ENCODE measurements around the gene OR2H2. TPM values are rescaled to one million over a fixed set of nuclear protein-coding genes. Genes with fewer than 3 reads are reported as not detected.

OR2H2 gene
- total RNA-seq, 1 donor from 2014 or later = not detected

GRCh38 chr6:29631860-29632731 is 47.2 kb downstream of the OR2H2 start:
- Histone ChIP-seq H3K4me3 (ENCODE audit: low read depth, low read length) (peak overlapping the region; percentile 69), H3K36me3 (ENCODE audit: control insufficient read depth, insufficient read depth, low read length) (no peaks in the 10 kb centered on the region), H3K27me3 (ENCODE audit: control insufficient read depth, insufficient read depth, low read length) (no peaks in the 10 kb centered on the region)
- no peak for TF ChIP-seq CTCF (IDR thresholded peaks at IDR 0.05; ENCODE audit: insufficient read depth, low read length, severe bottlenecking)
- DNase-seq (ENCODE audit: low read depth) (no peak), FAIRE-seq (no peak)

- H3K36me3 ChIP-seq (ENCODE audit: control insufficient read depth, insufficient read depth, low read length) = no peaks in the 10 kb centered on the region
- H3K4me3 ChIP-seq (ENCODE audit: low read depth, low read length) = peak within 1 kb of the TSS; percentile 69
- peak; percentile 69 for DNase-seq (ENCODE audit: low read depth)
- no peak for TF ChIP-seq CTCF (IDR thresholded peaks at IDR 0.05; ENCODE audit: insufficient read depth, low read length, severe bottlenecking)
- FAIRE-seq = no peak
- no peaks in the 10 kb centered on the region for H3K27me3 ChIP-seq (ENCODE audit: control insufficient read depth, insufficient read depth, low read length)
Observed at GRCh38 chr6:29632789-29633533, 48.0 kb downstream of the OR2H2 start, which contains the start of gene GABBR1. GABBR1 (minus strand) TSS chr6:29633183; CDS start chr6:29632385, 798 bp downstream.

GRCh38 chr6:29633534-29633905 is 48.6 kb downstream of the OR2H2 start:
- TF ChIP-seq CTCF (IDR thresholded peaks at IDR 0.05; ENCODE audit: insufficient read depth, low read length, severe bottlenecking) = no peak
- Histone ChIP-seq H3K4me3 (ENCODE audit: low read depth, low read length) (peak overlapping the region; percentile 69), H3K36me3 (ENCODE audit: control insufficient read depth, insufficient read depth, low read length) (no peaks in the 10 kb centered on the region), H3K27me3 (ENCODE audit: control insufficient read depth, insufficient read depth, low read length) (no peaks in the 10 kb centered on the region)
- no peak for DNase-seq (ENCODE audit: low read depth)
- FAIRE-seq = no peak

- DNase-seq (ENCODE audit: low read depth) (no peak), FAIRE-seq (no peak)
- Histone ChIP-seq H3K36me3 (ENCODE audit: control insufficient read depth, insufficient read depth, low read length) (no peaks in the 10 kb centered on the region), H3K27me3 (ENCODE audit: control insufficient read depth, insufficient read depth, low read length) (no peaks in the 10 kb centered on the region), H3K4me3 (ENCODE audit: low read depth, low read length) (no peak overlapping the region)
- TF ChIP-seq CTCF (IDR thresholded peaks at IDR 0.05; ENCODE audit: insufficient read depth, low read length, severe bottlenecking) = no peak
Observed at GRCh38 chr6:29637247-29637646, 52.3 kb downstream of the OR2H2 start.

Other genes with a start within 250 kb of the OR2H2 start
- gene OR5V1, start 216.3 kb upstream of the OR2H2 start, total RNA-seq = not detected in 2 replicates
- gene OR12D3, start 209.8 kb upstream of the OR2H2 start, total RNA-seq = not detected in 2 replicates
- gene OR12D2, start 189.5 kb upstream of the OR2H2 start, total RNA-seq = not detected in 2 replicates
- gene OR12D1, start 170.2 kb upstream of the OR2H2 start, total RNA-seq = not detected in 2 replicates
- not detected in 2 replicates for gene OR10C1, start 145.8 kb upstream of the OR2H2 start, total RNA-seq
- gene OR11A1, start 128.1 kb upstream of the OR2H2 start, total RNA-seq = not detected in 2 replicates
- gene OR2H1, start 128.0 kb upstream of the OR2H2 start, total RNA-seq = not detected in 2 replicates
- not detected in 2 replicates for gene MAS1L, start 97.2 kb upstream of the OR2H2 start, total RNA-seq
- gene UBD, start 25.4 kb upstream of the OR2H2 start, total RNA-seq = not detected in 2 replicates
- 6.3 and 11.1 TPM in 2 replicates for gene GABBR1, start 48.1 kb downstream of the OR2H2 start, total RNA-seq
- not detected in 2 replicates for gene MOG, start 72.0 kb downstream of the OR2H2 start, total RNA-seq
- gene ZFP57, start 96.0 kb downstream of the OR2H2 start, total RNA-seq = 0.90 and 1.6 TPM in 2 replicates
- gene HLA-F, start 138.3 kb downstream of the OR2H2 start, total RNA-seq = 14.2 and 24.2 TPM in 2 replicates
- gene HLA-G, start 242.7 kb downstream of the OR2H2 start, total RNA-seq = 4.9 and 13.2 TPM in 2 replicates

Measured in bronchial epithelial cell (primary cell).